Measurements from ENCODE around the gene RGL4. TPM values are rescaled to one million over a fixed set of nuclear protein-coding genes. Genes with fewer than 3 reads are reported as not detected.

RGL4 gene
- total and polyA plus RNA-seq, 5 donors, result 0.45 TPM; not detected in 4

DNA sequence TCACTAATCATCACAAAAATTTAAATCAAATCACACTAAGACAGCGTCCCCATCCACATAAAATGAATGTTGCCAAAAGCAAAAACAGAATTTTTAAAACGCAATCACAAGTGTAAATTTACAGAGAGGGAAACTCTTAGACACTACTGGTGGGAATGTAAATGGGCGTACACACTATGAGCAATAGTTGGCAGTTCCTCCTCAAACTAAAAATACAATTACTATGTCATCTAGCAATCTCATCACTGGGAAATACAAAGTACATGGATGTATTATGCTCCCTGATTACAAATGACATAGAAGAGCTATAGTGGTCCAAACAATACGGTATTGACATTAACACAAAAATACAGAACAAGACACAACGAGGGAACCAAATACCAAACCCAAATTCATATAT is 8.7 kb upstream of the RGL4 start:
- Histone ChIP-seq H3K4me1 (ENCODE audit: control insufficient read depth, insufficient read depth, low read length) (peaks cover 16% of the 10 kb centered on the region), H3K27ac (ENCODE audit: low read length) (no peak overlapping the region), H3K4me3 (ENCODE audit: low read length) (no peak overlapping the region), H3K9me3 (ENCODE audit: control insufficient read depth, low read length) (no peaks in the 10 kb centered on the region), H3K27me3 (ENCODE audit: control insufficient read depth, insufficient read depth) (no peaks in the 10 kb centered on the region)
- DNase-seq (no peak), ATAC-seq (no peak)
- intact Hi-C loops (cut with DNase I), result no loop called here
- 90% methylated on average over 5 of the region's 5 CpGs for WGBS

GRCh38 chr22:23682827-23683355 is 7.9 kb upstream of the RGL4 start:
- H3K4me1 ChIP-seq (ENCODE audit: control insufficient read depth, insufficient read depth, low read length), result peaks cover 16% of the 10 kb centered on the region
- DNase-seq, result no peak
- no peak overlapping the region for H3K4me3 ChIP-seq (ENCODE audit: low read length)
- H3K27ac ChIP-seq (ENCODE audit: low read length), result no peak overlapping the region
- no peaks in the 10 kb centered on the region for H3K9me3 ChIP-seq (ENCODE audit: control insufficient read depth, low read length)
- no peaks in the 10 kb centered on the region for H3K27me3 ChIP-seq (ENCODE audit: control insufficient read depth, insufficient read depth)
- WGBS, result 79% methylated on average over 4 of the region's 4 CpGs
- intact Hi-C loops (cut with DNase I), result no loop called here
- no peak for ATAC-seq

DNA sequence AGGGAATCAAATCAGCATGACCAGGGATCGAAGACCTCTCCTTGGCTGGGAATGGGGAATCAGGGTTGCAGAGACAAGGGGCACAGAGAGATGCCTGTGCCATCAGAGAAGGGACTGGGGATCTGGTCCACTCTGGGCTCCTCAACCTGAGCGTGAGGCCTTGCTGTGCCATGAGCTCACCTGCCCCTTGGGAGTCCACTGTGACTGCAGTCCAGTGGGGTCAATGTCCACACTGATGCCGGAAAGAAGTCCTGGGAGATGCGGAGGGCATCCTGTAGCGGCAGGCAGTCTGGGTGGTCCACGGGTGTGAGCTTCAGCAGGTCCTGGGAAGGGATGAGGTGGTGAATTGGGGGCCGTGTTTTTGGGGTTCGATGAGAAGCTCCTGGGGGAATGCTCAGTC is 7.3 kb upstream of the RGL4 start:
- Histone ChIP-seq H3K27ac (ENCODE audit: low read length) (no peak overlapping the region), H3K4me1 (ENCODE audit: control insufficient read depth, insufficient read depth, low read length) (peaks cover 16% of the 10 kb centered on the region), H3K4me3 (ENCODE audit: low read length) (no peak overlapping the region), H3K9me3 (ENCODE audit: control insufficient read depth, low read length) (no peaks in the 10 kb centered on the region), H3K27me3 (ENCODE audit: control insufficient read depth, insufficient read depth) (no peaks in the 10 kb centered on the region)
- DNase-seq (no peak), ATAC-seq (no peak)
- intact Hi-C loops (cut with DNase I), result no loop called here
- WGBS, result 94% methylated on average over 8 of the region's 8 CpGs

- H3K4me1 ChIP-seq (ENCODE audit: control insufficient read depth, insufficient read depth, low read length), result peaks cover 16% of the 10 kb centered on the region
- no peaks in the 10 kb centered on the region for H3K27me3 ChIP-seq (ENCODE audit: control insufficient read depth, insufficient read depth)
- intact Hi-C loops (cut with DNase I), result no loop called here
- ATAC-seq, result no peak
- H3K9me3 ChIP-seq (ENCODE audit: control insufficient read depth, low read length), result no peaks in the 10 kb centered on the region
- DNase-seq, result no peak
- 67% methylated on average over 6 of the region's 6 CpGs for whole genome bisulfite sequencing
- no peak overlapping the region for H3K4me3 ChIP-seq (ENCODE audit: low read length)
- H3K27ac ChIP-seq (ENCODE audit: low read length), result no peak overlapping the region
These were observed 6.8 kb upstream of the RGL4 start for GRCh38 chr22:23684026-23684425.

DNA sequence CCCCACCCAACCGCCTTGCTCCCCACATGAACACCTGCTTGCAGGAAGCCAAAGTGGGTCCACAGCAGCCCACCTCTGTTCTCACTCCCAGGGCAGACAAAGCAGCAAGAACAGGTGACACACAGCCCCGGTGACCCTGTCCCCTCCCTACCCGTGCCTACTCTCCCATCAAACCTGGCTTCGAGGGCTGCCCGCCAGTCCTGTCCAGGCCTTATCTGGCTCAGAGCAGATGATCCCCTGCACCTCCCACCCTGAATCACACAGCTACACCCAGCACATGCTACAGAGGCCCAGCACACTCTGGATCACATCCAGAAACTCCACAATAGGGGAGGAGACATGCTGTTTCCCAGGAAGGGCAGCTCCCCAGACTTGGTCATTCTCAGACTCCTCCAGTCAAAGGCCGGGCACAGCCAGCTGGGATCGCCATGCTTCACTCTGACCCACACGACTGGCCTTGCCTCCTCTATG is 6.2 kb upstream of the RGL4 start:
- intact Hi-C loops (cut with DNase I), result no loop called here
- no peak overlapping the region for H3K27ac ChIP-seq (ENCODE audit: low read length)
- H3K27me3 ChIP-seq (ENCODE audit: control insufficient read depth, insufficient read depth), result no peaks in the 10 kb centered on the region
- no peak overlapping the region for H3K4me3 ChIP-seq (ENCODE audit: low read length)
- peak in 1 of 2 donors; percentile 29 for ATAC-seq
- no peak for DNase-seq
- no peaks in the 10 kb centered on the region for H3K9me3 ChIP-seq (ENCODE audit: control insufficient read depth, low read length)
- 65% methylated on average over 8 of the region's 8 CpGs for WGBS
- peaks cover 16% of the 10 kb centered on the region for H3K4me1 ChIP-seq (ENCODE audit: control insufficient read depth, insufficient read depth, low read length)

DNA sequence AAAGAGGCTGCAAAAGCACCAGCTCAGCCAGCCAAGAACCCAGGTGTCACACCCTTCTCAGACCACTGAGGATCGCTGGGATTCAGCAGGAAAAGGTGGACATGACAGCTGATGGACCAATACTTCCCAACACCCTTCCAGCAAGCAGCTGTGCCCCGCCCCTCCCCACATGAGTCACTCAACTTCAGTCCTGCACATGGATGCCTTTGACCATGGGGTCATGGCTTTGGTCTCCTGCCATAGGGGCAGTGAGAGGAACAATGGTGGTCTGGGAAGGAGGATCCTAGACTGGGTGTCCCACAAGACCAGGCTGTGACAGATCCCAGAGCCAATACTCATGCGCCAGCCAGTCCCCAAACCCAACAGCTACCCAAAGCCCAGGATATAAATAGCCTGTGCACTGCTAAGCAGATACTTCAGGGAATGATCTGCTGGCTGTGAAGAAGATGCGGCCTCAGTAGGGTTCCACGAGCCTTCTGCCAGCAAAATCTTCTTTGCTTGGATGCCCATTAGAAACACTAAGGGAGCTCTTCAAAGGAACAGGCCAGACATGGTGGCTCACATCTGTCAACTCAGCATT is 5.5 kb upstream of the RGL4 start:
- DNase-seq (no peak), ATAC-seq (peak in 1 of 2 donors; percentile 16)
- Histone ChIP-seq H3K4me3 (ENCODE audit: low read length) (no peak overlapping the region), H3K27ac (ENCODE audit: low read length) (no peak overlapping the region), H3K9me3 (ENCODE audit: control insufficient read depth, low read length) (no peaks in the 10 kb centered on the region), H3K4me1 (ENCODE audit: control insufficient read depth, insufficient read depth, low read length) (peaks cover 16% of the 10 kb centered on the region), H3K27me3 (ENCODE audit: control insufficient read depth, insufficient read depth) (no peaks in the 10 kb centered on the region)
- intact Hi-C loops (cut with DNase I), result no loop called here
- 86% methylated on average over 5 of the region's 5 CpGs for WGBS

DNA sequence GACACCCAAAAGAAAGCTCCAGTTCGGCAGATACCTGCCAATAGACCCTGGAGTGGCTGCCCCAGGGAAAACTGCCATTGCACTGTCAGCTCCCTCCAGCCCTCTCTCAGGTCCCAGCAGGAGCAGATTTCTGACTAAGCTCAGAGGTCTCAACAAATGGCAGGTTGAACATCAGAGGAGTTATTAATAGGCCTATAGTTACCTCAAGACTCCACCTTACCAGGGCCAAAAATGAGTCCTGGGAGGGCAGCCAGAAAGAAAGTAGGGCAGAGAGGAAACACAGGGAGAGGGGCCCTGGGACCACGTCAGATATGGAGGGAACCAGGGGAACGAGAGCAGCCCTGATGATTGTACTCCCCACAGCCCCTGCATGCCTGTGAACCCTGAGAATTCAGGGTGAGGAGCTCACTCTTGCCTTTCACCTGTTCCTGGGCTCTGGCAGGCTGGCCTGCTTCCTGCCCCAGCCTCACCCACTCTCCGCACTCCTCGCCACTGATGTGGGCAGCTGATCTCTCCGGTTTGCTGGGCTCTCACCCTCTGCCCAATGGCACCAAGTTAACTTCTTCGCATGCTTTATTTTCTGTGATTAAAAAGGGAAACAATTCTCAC is 4.3 kb upstream of the RGL4 start:
- H3K4me3 ChIP-seq (ENCODE audit: low read length), result no peak overlapping the region
- intact Hi-C loops (cut with DNase I), result no loop called here
- H3K27ac ChIP-seq (ENCODE audit: low read length), result no peak overlapping the region
- ATAC-seq, result no peak
- no peaks in the 10 kb centered on the region for H3K27me3 ChIP-seq (ENCODE audit: control insufficient read depth, insufficient read depth)
- 85% methylated on average over 7 of the region's 7 CpGs for WGBS
- H3K9me3 ChIP-seq (ENCODE audit: control insufficient read depth, low read length), result no peaks in the 10 kb centered on the region
- peaks cover 16% of the 10 kb centered on the region for H3K4me1 ChIP-seq (ENCODE audit: control insufficient read depth, insufficient read depth, low read length)
- DNase-seq, result no peak

- Histone ChIP-seq H3K27me3 (ENCODE audit: control insufficient read depth, insufficient read depth) (no peaks in the 10 kb centered on the region), H3K27ac (ENCODE audit: low read length) (no peak overlapping the region), H3K4me1 (ENCODE audit: control insufficient read depth, insufficient read depth, low read length) (peaks cover 16% of the 10 kb centered on the region), H3K9me3 (ENCODE audit: control insufficient read depth, low read length) (no peaks in the 10 kb centered on the region), H3K4me3 (ENCODE audit: low read length) (no peak overlapping the region)
- DNase-seq (no peak), ATAC-seq (no peak)
- intact Hi-C loops (cut with DNase I), result no loop called here
- 93% methylated on average over 10 of the region's 10 CpGs for WGBS
These were observed 2.7 kb upstream of the RGL4 start for GRCh38 chr22:23688121-23688520.

DNA sequence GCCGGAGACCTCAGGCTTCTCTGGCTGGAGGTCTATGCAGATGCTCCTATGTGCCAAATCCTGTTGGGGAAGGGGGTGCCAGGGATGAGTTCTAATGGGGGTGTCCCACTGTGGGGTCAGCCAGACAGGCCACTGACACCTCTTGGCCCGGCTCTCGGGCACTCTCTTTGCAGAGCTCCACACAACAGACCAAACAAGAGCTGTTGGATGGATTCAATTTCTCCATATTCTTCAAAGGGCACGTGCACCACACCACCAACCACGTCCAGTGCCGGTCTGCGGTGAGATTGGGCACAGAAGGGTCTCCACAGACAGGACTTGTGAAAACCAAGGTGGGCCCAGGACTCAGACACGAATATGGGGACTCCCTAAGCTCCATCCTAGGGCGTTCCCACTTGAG is 2.2 kb upstream of the RGL4 start:
- Histone ChIP-seq H3K27me3 (ENCODE audit: control insufficient read depth, insufficient read depth) (no peaks in the 10 kb centered on the region), H3K4me3 (ENCODE audit: low read length) (no peak overlapping the region), H3K27ac (ENCODE audit: low read length) (no peak overlapping the region), H3K9me3 (ENCODE audit: control insufficient read depth, low read length) (no peaks in the 10 kb centered on the region), H3K4me1 (ENCODE audit: control insufficient read depth, insufficient read depth, low read length) (peaks cover 16% of the 10 kb centered on the region)
- 93% methylated on average over 9 of the region's 9 CpGs for WGBS
- no peak for DNase-seq
- intact Hi-C loops (cut with DNase I), result no loop called here
- ATAC-seq, result no peak

GRCh38 chr22:23689414-23689813 is 1.4 kb upstream of the RGL4 start:
- Histone ChIP-seq H3K4me1 (ENCODE audit: control insufficient read depth, insufficient read depth, low read length) (peaks cover 16% of the 10 kb centered on the region), H3K27ac (ENCODE audit: low read length) (no peak overlapping the region), H3K9me3 (ENCODE audit: control insufficient read depth, low read length) (no peaks in the 10 kb centered on the region), H3K4me3 (ENCODE audit: low read length) (no peak overlapping the region), H3K27me3 (ENCODE audit: control insufficient read depth, insufficient read depth) (no peaks in the 10 kb centered on the region)
- intact Hi-C loops (cut with DNase I), result no loop called here
- 81% methylated on average over 7 of the region's 7 CpGs for WGBS
- ATAC-seq, result no peak
- DNase-seq, result no peak

GRCh38 chr22:23691748-23692423 is 1.1 kb downstream of the RGL4 start:
- Histone ChIP-seq H3K9me3 (ENCODE audit: control insufficient read depth, low read length) (no peaks in the 10 kb centered on the region), H3K27me3 (ENCODE audit: control insufficient read depth, insufficient read depth) (no peaks in the 10 kb centered on the region), H3K4me3 (ENCODE audit: low read length) (no peak overlapping the region), H3K4me1 (ENCODE audit: control insufficient read depth, insufficient read depth, low read length) (no peaks in the 10 kb centered on the region), H3K27ac (ENCODE audit: low read length) (no peak overlapping the region)
- intact Hi-C loops (cut with DNase I), result no loop called here
- DNase-seq, result no peak
- 92% methylated on average over 12 of the region's 12 CpGs for WGBS
- peak in 1 of 2 donors; percentile 6 for ATAC-seq

All from right cardiac atrium (tissue), 5 donors.